Ammon's horn (tissue), 1 donor: ENCODE data around the gene TPCN1.
A peak's percentile ranks its signal among the peaks of the same experiment; 100 is the strongest.

ENCODE experiments used
- DNase-seq: peaks from one replicate; pipeline ENCODE4 v3.0.0-alpha.2; 2016; ENCODE audit warnings: low spot score

TPCN1 gene

GRCh38 chr12:113287146-113287898 lies 66.1 kb downstream of the TPCN1 start:
- no peak for DNase-seq

- no peak for DNase-seq
These were observed 66.6 kb downstream of the TPCN1 start for GRCh38 chr12:113287899-113288282.

- DNase-seq: no peak
These were observed 68.1 kb downstream of the TPCN1 start for GRCh38 chr12:113289361-113289760.

- no peak for DNase-seq
These were observed 69.2 kb downstream of the TPCN1 start for GRCh38 chr12:113290506-113290905.

GRCh38 chr12:113291586-113291985 lies 70.3 kb downstream of the TPCN1 start:
- DNase-seq: no peak

- DNase-seq: no peak
These were observed 70.8 kb downstream of the TPCN1 start for GRCh38 chr12:113292091-113292490.

- no peak for DNase-seq
These were observed 71.3 kb downstream of the TPCN1 start for GRCh38 chr12:113292547-113292946.

- DNase-seq: no peak
These were observed 71.8 kb downstream of the TPCN1 start for GRCh38 chr12:113293100-113293499.

- DNase-seq: no peak
These were observed 74.8 kb downstream of the TPCN1 start for GRCh38 chr12:113295886-113296556.

GRCh38 chr12:113296557-113297213 lies 75.4 kb downstream of the TPCN1 start:
- DNase-seq: no peak

GRCh38 chr12:113297214-113297587 lies 75.9 kb downstream of the TPCN1 start:
- no peak for DNase-seq

- DNase-seq: no peak
These were observed 76.6 kb downstream of the TPCN1 start for GRCh38 chr12:113297621-113298471.

GRCh38 chr12:113298472-113298817 lies 77.2 kb downstream of the TPCN1 start:
- no peak for DNase-seq

GRCh38 chr12:113298861-113299545 lies 77.7 kb downstream of the TPCN1 start:
- DNase-seq: peak; percentile 74

GRCh38 chr12:113299619-113300237 lies 78.5 kb downstream of the TPCN1 start:
- DNase-seq: peak; percentile 35

- DNase-seq: no peak
These were observed 80.5 kb downstream of the TPCN1 start for GRCh38 chr12:113301811-113302210.

- DNase-seq: no peak
These were observed 81.2 kb downstream of the TPCN1 start for GRCh38 chr12:113302466-113302865.

GRCh38 chr12:113302886-113303640 lies 81.8 kb downstream of the TPCN1 start:
- DNase-seq: no peak

- DNase-seq: peak; percentile 32
These were observed 84.1 kb downstream of the TPCN1 start for GRCh38 chr12:113305281-113305856.

- no peak for DNase-seq
These were observed 85.1 kb downstream of the TPCN1 start for GRCh38 chr12:113306382-113306781.
